ENCODE data around the gene AADAC.

GRCh38 chr3:151873398-151873797 is 59.5 kb downstream of the AADAC start, which contains the start of gene SUCNR1:
- no peak for TF ChIP-seq POLR2A (IDR thresholded peaks at IDR 0.05)
- TF ChIP-seq, protein P1, sequence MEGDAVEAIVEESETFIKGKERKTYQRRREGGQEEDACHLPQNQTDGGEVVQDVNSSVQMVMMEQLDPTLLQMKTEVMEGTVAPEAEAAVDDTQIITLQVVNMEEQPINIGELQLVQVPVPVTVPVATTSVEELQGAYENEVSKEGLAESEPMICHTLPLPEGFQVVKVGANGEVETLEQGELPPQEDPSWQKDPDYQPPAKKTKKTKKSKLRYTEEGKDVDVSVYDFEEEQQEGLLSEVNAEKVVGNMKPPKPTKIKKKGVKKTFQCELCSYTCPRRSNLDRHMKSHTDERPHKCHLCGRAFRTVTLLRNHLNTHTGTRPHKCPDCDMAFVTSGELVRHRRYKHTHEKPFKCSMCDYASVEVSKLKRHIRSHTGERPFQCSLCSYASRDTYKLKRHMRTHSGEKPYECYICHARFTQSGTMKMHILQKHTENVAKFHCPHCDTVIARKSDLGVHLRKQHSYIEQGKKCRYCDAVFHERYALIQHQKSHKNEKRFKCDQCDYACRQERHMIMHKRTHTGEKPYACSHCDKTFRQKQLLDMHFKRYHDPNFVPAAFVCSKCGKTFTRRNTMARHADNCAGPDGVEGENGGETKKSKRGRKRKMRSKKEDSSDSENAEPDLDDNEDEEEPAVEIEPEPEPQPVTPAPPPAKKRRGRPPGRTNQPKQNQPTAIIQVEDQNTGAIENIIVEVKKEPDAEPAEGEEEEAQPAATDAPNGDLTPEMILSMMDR (IDR thresholded peaks at IDR 0.05), result no peak

Data from heart left ventricle (tissue), 13 donors.